Stimulated activated CD4-positive, alpha-beta T cell treated with anti-CD3 and anti-CD28 coated beads, Interleukin-12 subunit alpha, Interleukin-12 subunit beta, amount 100 ng/mL, for 4 hours (primary cell): Measurements from ENCODE around the gene FAM120A.

Source experiments
- DNase-seq: peaks from one replicate; pipeline ENCODE4 v3.0.0-alpha.2; 2020

Gene FAM120A

DNA sequence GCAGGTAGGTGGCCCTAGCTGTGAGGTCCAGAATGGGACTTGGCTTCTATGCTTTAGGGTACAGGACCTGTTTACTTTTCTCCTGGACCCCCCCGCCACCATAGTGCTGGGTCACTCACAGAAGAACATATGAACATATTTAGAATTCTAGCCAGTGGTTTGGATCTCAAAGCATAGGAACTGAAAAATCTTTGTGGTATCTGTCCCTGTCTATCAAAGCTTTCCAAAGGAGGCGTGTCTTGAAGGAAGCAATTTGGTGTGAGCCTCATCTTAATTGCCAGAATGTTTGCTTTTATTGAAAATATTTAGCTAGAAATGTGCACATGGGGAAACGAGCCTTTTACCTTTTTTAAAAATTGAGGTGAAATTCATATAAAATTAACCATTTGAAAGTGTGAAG is 131.1 kb downstream of the FAM120A start:
- no peak for DNase-seq

DNA sequence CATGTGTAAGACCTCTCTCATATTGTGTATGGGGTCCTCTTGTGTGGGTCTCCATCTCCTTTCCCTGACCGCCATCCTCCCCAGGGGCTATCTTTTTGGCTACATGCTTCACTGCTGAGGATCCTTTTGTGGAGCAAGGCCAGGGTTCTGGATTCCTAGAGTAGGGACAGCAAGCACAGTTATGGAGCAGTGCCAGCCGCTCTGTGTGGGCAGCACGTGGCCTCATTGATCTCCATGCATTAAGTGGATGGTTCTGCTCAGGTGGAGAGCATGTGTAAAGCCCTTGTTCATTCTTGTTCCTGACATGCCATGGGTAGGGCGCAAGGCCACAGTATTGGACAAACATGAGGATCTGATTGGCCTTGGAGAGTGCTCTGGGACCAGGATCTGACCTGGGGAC is 133.8 kb downstream of the FAM120A start:
- no peak for DNase-seq

DNA sequence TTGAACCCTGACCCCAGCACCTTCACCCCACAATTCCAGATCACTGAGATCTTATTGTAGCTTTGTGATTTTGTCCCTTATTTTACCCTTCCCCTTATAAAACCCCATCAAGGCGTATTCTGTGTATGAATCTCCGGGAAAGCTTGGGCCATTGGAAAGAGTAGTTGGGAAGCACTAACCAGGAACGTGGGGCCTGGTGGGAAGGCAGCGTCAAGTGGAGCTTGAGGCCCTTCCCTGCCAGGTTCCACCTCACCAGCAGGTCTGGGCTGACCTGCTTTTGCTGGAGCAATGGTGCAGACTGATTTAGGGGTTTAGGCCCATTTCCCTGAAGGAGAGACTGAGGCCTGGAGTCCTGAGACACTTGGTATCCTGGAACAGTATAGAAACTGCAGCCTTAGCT is 134.2 kb downstream of the FAM120A start:
- no peak for DNase-seq

DNA sequence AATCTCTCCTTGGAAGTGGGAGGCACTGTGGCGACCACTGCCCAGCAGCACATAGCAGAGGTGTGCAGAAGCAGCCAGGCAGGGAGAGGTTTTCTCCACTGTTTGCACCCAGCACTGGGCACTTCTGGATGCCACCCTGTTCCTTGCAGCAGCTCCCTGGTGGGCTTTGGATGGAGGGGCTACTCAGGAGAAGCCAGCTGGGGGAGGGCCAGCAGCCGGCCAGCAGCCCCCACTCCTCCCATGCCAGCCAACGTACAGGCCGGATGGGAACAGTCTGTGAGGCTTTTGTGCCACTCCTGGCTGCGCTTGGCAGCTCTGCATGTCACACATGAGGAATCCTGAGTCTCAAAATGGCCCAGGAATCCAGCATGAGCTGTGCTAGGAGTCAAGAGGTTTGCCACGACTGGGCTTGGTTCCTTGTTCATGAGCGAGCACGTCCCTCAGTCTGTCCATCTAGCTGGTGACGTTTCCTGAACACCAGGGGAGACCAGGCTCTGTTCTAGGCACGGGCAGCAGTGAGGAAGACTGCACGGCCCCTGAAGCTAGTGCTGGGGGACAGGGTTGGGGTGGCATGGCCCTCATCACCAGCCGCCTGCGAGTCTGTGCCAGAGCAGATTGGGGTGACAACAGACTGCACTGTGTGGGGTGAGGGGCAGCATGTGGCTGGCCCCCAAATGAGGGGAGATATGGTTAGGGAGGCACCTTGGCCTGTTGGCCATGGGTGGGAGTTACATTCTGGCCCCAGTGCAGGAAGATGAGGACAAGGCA is 135.0 kb downstream of the FAM120A start:
- no peak for DNase-seq

DNA sequence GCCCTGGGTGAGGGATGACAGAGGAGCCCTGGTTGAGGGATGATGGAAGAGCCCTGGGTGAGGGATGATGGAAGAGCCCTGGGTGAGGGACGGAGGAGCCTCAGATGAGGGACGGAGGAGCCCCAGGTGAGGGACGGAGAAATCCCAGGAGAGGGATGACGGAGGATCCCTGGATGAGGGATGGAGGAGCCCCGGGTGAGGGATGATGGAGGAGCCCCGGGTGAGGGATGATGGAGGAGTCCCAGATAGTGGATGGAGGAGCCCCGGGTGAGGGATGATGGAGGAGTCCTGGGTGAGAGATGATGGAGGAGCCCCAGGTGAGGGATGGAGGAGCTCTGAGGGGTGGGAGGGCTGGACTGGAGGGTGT is 135.8 kb downstream of the FAM120A start:
- no peak for DNase-seq

DNA sequence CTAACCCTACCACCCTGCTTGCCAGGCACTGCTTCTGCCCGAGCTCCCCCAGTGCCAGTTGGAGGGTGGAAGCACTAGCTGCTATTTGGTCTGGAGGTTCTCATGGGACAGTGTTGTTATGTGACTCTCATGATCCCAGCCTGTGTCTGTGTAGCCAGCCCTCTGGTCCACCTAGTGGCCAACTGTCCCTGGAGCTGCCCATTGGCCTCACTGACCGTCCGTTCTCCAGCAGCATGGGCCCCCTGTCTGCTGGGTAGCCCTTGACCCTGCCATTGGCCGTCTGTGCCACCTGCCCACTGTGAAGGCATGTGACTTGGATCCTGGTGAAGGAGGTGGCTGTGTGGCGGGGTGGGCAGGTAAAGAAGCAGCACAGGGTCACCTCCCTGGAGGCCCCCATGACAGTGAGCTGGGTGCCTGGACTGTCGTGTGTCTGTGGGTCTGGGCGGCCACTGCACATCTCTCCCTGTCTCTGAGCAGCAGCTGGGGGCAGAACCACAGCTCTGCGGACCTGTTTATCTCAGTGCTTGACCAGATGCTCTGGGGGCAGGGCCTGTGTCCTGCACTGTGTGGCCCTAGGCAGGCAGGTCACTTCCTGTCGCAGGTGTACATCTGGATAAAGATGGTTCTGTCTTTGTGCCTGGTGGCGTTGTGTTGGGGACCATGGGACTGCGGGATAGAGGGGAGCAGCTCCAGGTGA is 136.3 kb downstream of the FAM120A start:
- DNase-seq, result no peak

DNA sequence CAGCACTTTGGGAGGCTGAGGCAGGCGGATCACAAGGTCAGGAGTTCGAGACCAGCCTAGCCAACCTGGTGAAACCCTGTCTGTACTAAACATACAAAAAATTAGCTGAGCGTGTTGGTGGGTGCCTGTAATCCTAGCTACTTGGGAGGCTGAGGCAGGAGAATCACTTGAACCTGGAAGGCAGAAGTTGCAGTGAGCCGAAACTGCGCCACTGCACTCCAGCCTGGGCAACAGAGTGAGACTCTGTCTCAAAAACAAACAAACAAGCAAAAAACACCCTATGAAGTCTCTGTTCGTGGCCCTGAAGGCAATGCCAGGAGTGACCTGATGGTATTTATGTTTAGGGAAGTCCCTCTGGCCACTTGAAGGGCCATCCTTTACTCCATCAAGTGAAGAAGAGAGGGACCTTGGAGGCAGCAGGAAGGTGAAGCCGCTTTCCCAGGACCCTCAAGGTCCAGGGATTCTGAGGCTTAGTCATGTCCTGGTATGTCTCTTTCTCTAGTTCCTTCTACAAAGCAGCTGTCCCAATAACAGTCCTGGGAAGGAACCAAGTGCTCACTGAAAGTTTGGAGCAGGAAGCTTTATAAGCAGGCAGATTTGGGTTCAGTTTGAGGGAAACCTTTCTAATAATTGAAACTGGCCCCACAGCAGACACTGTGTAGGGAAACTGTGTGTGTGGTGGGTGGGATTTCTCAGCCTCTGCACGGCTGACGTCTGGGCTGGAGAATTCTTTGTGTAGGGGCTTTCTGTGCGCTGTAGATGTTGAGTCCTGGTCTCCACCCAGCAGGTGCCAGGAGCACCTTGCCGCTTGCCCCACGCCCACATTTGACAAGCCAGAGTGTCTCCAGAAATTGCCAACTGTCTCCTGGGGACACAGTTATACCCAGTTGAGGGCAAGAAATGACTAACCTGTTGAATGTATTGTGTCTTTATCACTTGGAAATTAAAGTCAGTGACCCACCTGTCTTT is 137.4 kb downstream of the FAM120A start:
- DNase-seq, result no peak

DNA sequence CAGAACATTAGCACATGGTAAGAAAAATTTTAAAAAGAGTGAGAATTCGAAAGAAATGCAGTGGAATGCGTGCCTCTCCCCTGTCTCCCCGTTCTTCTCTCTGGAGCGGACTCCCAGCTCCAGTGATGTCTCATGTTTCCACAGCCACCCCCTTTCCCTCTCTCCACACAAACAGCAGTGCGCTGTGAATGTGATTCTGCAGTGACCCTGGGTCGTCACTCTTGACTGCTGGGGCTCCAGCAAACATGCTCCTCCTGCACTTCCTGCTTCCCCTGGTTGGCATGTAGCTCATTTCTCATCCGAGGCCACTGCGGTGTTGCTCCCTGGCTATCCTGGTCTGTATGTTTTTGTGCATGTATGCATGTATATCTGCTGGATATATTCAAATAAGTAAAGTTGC is 138.2 kb downstream of the FAM120A start:
- DNase-seq, result no peak

DNA sequence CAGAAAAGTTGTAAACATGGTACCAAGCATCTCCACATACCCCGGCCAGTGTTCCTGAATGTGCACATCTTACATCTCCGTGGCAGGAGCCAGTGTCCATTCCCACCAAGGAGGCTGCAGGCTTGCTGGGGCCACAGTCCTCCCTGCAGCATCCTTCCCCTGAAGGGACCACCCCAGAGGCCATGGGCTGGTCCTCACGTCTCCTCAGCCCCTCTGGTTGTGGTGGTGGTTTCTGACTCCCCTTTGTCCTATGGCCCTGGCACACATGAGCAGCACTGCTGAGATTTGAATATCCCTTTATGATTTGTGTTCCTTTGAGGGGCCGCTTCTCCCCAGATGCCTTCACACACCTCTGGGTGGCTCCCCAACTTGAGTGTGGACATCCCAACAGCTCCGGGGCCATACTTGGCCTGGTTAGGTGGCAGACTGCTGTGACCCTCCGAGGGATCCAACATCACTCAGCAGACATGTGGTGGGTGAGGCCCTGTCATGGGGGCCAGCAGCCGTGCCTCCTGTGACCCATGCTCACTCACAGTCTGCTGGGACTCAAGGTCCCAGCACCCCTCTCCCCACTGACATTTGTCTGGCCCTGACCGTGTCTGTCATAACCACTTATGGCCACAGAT is 139.2 kb downstream of the FAM120A start:
- no peak for DNase-seq

DNA sequence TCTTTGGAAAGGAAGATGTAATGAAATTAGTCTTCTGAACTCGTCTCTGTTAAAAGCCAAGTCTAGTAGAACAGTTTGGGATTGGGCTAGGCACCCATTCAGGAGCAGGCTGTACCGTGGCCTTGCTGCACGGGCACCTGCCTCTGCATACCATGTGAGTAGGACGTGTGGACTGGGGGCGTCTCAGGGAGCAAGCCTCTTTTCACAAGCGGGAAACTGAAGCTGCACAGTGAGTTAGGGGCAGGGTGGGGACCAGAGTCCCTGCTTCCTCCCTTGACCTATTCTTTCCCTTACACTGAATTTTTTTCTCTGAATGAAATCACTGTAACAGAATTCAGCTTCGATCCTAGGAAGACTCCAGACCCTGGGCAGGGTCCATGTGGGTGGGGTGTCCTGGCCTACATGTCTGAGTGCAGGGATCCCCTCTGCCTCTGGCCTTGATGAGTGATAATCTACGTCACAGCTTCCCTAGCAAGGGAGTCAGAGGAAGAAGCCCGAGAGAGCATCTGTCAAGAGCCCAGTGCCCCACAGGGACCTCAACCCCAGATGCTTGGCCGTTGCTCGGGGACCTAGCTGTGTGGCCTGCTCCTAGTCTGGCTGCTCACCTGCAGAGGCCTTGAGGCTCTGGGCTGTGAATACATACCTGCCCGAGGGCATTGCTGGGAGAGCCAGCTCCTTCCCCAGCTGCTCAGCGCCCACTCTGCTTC is 140.0 kb downstream of the FAM120A start:
- DNase-seq, result no peak

DNA sequence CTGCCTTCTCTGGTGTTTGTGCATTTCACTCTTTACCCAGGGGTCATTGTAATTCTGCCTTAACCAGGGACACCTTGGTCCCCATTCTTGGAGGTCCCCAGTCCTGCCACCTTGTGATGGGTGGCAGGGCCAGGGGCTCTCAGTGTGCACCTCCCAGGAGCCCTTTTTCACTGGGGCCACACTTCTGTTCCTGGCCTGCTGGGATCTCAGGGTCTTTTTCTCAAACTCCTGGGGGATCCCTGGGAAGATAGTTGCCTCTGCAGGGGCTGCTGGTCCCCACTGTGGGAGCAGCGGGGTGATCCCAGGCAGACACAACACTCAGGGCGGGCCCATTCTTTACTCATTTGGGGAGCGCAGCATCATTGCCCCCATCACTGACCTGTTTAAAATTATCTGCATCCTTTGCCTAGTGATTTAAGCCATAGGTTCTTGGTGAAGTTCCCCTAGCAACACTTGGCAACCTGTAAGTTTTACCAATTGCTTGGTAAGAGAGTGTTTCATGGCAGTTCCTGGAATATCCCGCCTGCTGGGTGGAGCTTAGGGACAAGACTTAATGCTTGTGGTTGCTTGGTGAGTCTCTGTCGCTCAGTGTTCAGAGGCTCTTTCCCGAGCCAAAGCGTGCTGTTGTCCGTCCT is 140.6 kb downstream of the FAM120A start:
- no peak for DNase-seq

DNA sequence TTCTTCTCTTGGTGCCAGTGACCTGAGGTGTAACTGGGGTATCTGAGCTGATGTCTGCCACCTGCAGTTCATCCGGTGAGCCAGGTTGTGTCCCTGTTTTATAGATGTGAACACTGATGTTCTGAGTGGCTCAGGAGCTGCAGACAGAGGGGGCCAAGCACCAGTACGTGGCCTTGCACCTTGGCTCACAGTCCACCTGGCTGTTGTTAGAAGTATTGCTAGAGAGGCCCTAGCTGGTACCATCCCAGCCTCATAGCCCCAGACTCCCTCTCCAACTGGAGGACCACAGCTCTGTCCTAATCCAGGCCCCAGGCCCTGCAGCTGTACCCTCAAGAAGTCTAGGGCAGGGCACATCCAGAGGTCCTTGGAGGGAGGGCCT is 141.1 kb downstream of the FAM120A start:
- DNase-seq, result no peak

DNA sequence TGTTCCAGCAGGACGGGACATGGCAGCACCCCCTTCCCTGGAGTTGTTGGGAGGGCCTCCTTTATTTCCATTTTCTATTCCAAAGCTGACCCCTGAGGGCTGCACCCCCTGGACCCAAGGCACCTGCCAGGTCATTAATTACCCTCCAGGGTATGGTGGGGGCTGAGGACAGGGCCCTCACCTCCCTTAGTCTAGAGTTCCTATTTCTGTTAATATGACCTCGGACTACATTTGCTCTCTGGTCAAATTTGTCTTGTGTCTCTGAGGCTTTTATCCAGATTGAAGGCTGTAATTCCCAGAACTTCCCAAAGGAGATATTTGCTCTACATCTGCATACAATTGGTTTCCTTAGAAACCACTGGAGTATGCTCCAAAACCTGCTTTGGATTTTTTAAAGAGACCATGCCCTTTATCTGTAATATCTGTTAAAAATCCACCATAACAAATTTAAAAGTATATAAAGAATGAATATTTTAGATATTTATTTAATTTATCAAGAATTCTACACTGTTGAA is 141.7 kb downstream of the FAM120A start:
- no peak for DNase-seq

DNA sequence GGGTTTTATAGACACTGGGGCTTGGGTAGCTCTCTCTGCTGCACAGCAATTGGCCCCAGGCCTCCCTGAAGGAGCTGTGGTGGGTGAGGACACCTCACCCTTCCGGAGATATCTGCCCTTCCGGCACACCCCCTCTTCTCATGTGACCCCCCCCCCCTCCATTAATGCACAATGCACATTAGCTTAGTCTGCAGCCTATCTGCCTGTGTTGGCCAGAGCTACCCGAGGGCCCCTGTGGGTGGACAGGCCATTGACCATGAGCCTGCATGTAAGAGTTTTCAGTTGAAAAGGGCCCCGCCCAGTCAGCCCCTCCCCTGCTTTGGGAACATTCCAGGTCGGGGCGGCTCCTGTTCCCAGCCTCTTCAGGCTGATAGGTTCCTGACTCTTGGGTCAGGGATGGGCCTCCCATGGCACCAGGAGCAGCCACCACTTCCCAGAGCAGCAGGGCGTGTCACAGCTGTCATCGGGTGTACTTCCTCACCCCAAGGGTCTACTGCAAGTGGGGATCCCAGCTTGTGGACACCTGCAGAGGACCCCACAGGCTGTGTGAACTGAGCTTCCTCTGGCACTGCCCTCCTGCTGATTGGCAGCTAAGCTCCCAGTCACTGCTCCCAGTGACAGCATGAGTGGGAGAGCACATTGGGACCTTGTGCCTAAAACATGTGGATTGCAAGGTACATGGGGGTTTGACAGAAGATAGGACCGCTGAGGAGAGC is 142.7 kb downstream of the FAM120A start:
- no peak for DNase-seq

DNA sequence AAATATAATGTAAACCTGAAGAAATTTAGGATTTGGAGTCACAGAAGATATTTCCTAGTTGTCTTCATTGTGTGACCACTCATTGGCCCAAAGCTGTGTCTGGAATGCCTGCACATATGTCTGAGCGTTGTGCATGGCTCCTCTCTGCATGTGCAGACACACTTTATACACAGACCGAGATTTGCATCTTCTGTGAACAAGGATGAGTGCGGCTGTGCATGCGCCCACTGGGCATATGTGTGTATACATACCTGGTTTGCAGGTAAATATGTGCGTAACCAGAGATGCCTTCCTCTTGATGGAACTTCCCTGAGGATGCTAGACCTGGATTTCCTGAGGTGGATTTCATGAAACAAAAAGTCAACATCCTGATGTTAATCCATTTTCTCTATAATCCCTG is 144.0 kb downstream of the FAM120A start:
- DNase-seq, result no peak

DNA sequence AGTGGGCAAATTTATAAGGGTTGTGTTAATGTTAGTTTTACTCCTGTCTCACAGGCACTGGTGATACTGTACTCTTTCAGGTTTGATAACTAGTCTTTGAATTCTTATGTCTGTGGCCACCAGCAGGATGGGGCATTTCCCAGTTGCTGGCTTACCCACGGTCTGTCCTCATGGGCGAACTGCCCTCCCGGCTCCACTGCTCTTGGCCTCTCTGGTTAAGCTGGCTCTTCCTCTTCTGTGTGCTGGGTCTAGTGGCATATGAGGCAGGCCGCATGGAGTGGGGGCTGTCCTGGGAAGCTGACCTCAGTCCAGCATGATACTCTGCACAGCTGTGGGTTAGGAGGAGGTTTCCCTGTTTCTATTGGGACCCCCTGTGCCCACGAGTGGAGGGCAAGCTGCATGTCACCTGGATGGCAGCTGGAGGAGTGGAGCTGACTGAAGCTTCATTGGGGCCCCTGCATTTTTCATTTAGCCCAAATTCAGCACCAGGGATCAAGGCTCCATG is 144.4 kb downstream of the FAM120A start:
- DNase-seq, result no peak

DNA sequence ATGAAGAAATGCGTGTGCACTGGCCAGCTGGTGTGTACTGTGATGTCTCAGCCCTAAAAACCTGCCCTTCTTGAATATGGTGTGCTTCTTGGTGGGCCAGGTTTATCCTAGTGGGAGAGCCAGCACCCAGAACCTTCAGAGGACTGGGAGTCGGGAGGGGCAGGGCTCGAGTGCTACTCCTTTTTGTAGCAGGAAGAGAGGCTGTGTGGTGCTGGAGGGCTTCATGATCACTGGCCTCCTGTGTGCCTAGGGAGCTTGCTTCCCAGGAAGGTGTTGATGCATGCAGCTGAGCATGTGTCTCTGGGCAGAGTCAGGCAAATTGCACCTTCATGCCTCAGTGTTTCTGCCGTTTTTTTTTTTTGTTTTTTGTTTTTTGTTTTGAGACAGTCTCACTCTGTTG is 144.9 kb downstream of the FAM120A start:
- no peak for DNase-seq

DNA sequence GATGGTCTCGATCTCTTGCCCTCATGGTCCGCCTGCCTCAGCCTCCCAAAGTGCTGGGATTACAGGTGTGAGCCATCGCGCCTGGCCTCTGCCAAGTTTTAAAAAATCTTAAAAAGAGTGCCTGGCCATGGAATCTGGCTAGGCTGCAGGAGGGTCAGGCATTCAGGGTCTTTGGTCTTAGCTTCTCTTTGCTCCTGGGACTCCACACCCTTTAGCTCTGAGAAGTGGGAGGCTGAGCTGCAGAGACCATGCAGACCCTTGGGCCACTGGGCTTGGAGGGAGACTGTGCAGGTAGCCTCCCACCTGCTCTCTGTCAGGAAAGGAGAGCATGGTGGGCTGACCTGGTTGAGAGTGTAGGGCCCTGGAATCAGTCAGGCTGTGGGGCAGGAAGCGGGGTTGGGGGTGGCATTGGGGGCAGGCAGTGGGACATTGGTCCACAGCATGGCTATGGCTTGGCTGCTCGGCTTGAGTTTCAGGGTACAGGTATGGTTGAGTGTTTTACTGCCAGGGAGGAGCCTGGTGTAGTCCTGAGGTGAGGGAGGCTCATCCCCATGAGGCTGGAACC is 145.7 kb downstream of the FAM120A start:
- no peak for DNase-seq

DNA sequence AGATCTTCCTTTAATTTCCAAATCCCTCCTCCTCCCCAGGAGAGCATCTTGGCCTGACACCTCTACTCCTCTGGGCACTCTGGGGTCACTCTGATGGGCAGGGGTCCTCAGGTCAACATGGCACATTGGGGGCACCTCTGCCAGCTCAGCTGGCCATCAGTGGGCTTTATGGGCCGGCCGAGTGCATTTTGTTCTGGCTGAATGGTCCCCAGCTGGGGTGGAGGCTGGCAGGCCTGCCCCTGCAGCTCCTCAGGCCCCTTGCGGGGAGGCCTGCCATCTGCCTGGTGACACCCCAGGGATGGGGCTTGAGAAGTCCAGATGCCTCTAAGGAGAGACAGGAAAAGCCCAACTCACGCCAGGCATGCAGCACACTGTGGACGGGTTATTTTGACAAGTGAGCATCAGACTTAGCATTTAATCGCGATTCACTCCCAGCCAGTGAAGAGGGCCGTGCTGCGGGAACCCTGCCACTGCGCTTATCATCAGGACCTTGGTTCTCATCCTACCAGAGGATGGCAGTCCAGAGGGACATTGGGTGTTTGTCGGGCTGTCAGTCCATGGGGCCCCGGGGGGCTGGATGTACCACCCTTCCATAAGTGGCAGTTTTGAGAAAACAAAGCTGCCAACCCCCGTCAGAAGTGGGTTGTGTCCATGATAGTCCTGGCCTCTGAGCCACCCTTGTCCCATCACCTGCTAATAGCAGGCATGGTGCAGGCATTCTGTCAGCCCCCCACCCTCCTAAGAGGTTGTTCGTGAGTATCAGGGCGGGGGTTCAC is 146.6 kb downstream of the FAM120A start:
- no peak for DNase-seq
